Activated gamma-delta T cell treated with Interleukin-2 at 50 U/mL for 16 hours (primary cell): ENCODE data around the gene SIDT1.

Source experiments
- DNase-seq: peaks from one replicate; pipeline ENCODE4 v3.0.0-alpha.2; 2020

SIDT1 gene

DNA sequence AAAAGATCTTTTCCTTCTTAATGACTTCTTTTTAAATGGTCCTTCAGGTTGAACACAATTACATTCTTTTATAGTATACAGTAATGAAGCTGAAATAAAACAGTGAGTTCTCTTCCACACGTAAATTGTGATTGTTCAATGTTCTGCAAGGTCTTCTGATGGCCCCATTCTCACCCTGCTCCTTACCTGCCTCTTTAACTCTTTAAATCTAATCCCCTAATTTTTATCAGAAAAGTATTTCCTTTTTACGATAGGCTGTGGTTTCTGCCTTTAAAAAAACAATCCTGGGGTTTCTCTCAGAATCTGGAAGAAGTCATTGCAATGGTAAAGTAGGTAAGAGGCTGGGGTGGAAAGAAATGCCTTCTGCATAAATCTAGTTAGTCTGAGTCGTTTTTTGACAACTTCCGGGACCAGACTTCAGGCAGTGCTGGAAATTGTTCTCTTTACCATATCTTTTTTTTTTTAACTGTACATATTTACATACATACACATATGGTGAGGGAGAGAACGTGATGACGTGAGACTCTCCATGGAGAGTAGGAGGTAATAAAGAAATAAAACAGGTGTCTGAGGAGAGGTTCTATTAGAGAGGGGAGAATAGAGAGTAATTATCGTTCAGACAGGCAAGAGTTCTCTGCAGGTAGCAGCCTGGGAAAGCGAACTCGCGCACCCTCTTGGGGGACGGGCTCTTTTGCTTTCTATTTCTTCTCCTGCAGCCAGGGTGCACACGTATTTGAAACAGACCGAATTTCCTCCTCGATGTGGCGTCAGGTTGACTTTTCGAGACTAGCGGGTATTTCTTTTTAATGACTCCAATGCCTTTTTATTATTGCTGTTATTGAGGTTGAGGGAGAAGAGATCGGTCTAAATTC, at the start of gene SIDT1:
TSS of gene SIDT1 (plus strand) at position 730 of the 872 bp plus-strand sequence. CDS start 467 bp downstream, outside the sequence.
- peak; percentile 65 for DNase-seq

- DNase-seq = peak; percentile 50
Observed at GRCh38 chr3:113485161-113485609, 47.2 kb upstream of the SIDT1 start.

- DNase-seq = peak; percentile 33
Observed at GRCh38 chr3:113495035-113495434, 37.3 kb upstream of the SIDT1 start.

- DNase-seq = no peak
Observed at GRCh38 chr3:113496924-113497323, 35.4 kb upstream of the SIDT1 start.

DNA sequence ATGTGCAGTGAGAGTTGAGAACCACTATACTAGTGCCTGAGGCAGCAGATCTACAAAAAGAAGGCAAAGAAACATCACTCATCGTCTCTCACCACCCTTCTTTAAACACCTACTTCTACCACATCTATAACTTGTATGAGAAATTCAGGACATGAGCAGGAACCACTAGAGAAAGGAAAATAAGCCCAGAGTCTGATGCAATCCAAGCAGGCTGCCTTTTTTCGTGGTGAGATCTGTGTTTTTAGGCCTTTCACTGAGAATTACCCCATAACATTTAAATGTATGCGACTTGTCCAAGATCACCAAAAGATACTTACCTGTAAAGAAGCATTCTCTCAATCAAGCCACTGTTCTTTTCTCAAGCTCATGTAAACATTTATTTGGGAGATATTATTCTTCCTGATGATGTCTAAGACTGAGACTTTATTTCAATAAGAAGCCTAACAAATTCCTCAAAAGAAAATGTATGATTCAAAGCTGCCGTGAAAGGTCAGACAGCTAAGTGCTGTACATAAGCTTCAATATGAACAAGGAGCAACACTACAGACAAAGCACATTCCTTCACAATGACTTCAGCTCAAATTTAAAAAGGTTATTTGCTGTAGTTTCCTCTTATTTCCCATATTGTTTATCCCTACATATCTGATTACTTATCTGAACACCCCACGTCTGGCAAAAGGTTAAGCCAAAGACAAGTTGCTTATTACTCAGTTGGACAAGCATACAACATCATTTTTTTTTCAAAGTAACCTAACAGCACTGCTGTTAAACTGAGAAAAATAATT, 33.9 kb upstream of the SIDT1 start:
- no peak for DNase-seq

DNA sequence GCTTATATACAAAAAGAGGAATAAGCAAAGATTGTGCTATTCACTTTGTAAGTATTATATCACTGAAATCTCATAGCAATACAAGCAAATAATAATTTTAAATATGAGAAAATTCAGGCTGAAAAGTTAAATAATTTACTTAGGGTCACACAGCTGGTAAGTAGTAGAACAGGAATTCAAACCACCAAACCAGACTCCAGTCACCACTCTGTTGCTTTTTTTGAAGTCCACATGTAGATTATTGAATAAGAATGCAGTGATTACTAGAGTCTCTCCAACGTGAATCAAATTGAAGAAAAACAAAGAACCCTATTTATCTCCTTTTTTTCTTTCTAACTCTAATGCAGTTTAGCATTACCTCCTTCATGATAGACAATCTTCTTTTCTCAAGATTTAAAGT, 33.3 kb upstream of the SIDT1 start:
- DNase-seq = no peak

- DNase-seq = no peak
Observed at GRCh38 chr3:113501597-113501996, 30.8 kb upstream of the SIDT1 start.

DNA sequence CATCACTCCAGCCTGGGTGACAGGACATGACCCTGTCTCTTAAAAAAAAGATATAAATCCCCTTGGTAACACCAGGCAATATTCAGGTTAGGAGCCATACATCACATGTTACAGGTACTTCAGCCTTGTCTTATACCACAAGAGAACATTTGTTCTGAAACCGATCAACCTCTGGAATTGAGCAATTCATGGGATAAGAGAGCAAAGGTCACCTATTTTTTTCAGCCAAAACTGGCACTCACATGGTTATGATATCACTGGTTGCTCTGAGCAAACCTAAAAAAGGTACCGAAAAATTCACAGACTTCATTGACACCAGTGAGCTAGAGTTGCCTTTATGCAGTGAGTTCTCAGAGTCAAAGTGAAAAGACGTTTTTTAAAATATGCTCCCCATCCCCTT, 26.5 kb upstream of the SIDT1 start:
- DNase-seq = no peak

- DNase-seq = no peak
Observed at GRCh38 chr3:113507501-113508067, 24.8 kb upstream of the SIDT1 start.

- no peak for DNase-seq
Observed at GRCh38 chr3:113508966-113509365, 23.4 kb upstream of the SIDT1 start.

DNA sequence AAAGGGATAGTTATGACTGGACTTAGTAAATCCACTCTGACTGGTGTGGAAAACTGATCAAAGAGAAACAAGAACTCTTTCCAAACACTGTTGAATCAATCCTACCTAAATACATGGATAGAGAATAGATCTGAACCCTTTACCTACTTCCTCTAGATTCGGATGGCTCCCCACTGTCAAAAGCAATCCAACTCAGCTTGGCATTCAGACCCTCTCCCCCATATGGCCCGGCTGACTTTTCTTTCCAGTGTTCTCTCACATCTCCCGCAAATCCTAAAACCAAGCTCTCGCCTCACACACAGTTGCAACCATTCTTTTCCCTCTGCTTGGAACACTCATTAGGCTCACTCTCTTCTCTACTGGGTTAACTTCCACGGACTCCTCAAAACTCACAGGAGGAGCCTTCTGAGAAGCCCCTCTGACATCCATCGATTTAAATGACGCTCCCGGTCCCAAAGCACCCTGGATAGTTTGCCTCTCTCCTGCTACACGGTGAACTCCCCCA, 18.0 kb upstream of the SIDT1 start:
- DNase-seq = no peak

GRCh38 chr3:113516115-113516505, 16.2 kb upstream of the SIDT1 start:
- no peak for DNase-seq

- DNase-seq = no peak
Observed at GRCh38 chr3:113521981-113522380, 10.4 kb upstream of the SIDT1 start.

DNA sequence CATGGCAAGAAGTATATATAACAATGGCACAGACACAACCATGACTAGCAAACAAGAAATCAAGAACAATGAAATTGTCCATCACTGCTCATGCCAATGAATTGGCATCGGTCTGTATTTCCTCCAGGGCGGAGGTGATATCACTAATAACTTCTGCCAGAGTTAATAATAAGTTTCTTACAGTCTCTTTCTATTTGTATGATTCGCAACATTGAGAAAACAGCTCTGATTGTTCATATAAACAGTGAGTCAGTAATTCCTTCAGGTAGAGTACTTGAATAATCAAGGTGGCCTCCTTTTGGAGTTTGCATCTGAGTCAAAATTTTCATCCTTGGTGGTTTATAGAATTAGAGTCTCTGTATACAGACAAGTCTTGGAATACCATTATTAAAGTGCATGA, 9.1 kb upstream of the SIDT1 start:
- DNase-seq = no peak

GRCh38 chr3:113532698-113533533, 561 bp downstream of the SIDT1 start:
- peak; percentile 49 for DNase-seq

DNA sequence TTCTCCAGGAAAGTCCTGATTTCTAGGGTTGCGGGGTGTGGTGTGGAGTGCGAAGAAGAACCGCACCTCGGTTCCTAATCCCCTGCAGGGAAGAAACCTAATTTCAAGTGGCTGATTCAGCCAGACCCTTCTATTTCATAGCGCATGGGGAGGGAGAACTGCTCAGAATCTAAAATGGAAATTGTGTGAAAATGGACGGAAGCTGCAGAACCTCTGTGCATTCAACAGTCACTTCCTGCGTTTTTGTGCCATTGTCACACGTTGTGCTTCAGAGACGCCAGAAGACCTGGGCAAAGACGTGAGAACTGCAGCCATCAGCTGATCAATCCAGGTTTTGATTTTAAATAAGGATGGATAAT, 1.2 kb downstream of the SIDT1 start:
- peak; percentile 47 for DNase-seq

- no peak for DNase-seq
Observed at GRCh38 chr3:113534365-113534764, 2.0 kb downstream of the SIDT1 start.

- DNase-seq = no peak
Observed at GRCh38 chr3:113535898-113536297, 3.5 kb downstream of the SIDT1 start.

- DNase-seq = no peak
Observed at GRCh38 chr3:113536627-113537101, 4.3 kb downstream of the SIDT1 start.

DNA sequence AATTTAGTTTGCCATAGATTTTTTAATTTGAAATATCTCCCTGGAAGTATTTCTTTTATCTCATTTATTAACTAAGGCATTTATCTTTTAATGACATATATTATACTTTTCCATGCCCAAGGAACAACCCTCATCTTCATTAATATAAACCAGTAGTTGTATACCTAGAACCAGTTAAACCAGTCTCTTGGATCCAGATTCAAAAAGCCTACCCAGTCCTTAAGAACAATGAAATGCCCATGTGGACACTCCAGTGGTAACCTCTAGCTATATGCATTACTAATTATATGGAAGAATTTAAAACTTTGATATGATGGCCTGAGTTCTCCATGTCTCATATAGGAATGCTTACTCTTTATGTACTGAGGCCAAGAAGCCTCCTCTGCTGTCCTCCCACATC, 4.8 kb downstream of the SIDT1 start:
- DNase-seq = no peak

DNA sequence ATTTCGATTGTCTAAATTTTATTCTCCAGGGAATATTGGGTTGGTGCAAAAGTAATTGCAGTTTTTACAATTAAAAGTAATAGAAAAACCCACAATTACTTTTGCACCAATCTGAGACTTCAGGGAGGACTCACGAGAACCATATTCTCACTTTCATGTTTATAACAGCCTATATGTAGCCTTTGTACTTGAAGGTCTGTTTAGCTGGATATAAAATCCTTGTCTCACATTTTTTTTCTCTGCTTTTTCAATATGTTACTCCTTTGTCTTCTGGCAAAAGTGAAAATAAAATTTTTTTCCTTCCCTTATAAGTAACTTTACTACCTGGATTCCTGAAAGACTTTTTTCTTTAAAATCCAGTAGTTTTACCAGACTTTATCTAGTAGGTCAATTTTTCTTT, 9.2 kb downstream of the SIDT1 start:
- DNase-seq = no peak

DNA sequence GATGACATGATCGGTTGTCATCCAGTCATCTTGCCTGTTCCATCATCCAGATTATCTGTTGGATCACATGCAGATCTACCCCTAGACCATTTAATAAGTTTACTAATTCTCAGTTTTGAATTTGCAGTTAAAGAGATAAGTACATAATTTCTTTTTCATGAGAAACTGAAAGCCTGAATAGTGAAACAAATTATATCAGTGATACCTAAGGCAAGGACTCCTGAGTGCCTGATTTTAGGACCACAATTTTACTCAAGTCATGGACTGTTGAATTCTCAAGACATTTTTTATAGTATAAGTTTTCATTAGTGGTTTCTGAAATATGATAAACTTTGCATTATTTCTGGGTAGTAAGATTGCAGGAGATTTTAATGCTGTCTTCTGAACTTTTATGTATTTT, 13.2 kb downstream of the SIDT1 start:
- no peak for DNase-seq
